HepG2 (cell line): ENCODE measurements around the gene RBM25. TPM values are rescaled to one million over a fixed set of nuclear protein-coding genes. Genes with fewer than 3 reads are reported as not detected.

Experiments used
- GTF3A ChIP-seq: sonication (generic); formaldehyde crosslinking; conservative IDR thresholded peaks from 2 replicates; pipeline ENCODE4 v1.4.0; 2020; ENCODE audit warnings: mild to moderate bottlenecking, missing genetic modification reagents
- MTA3 ChIP-seq: sonication (generic); formaldehyde crosslinking; IDR thresholded peaks from 2 replicates; pipeline ENCODE4 v1.4.0; 2020; ENCODE audit warnings: missing genetic modification reagents
- SMAD3 ChIP-seq: sonication (generic); formaldehyde crosslinking; IDR thresholded peaks from 2 replicates; pipeline ENCODE4 v1.4.0; 2020; ENCODE audit warnings: missing genetic modification reagents
- TRIM24 ChIP-seq: sonication (generic); formaldehyde crosslinking; IDR thresholded peaks from 2 replicates; pipeline ENCODE4 v1.8.0; 2022; ENCODE audit warnings: mild to moderate bottlenecking, missing genetic modification reagents
- ZNF136 ChIP-seq: sonication (generic); formaldehyde crosslinking; IDR thresholded peaks from 2 replicates; pipeline ENCODE4 v1.8.1; 2022; ENCODE audit warnings: low read depth, mild to moderate bottlenecking, moderate library complexity, missing genetic modification reagents
- ZNF24 ChIP-seq: fragments of 450-650 bp; IDR thresholded peaks from 2 replicates; pipeline ENCODE4 v1.6.1; 2017; ENCODE audit warnings: antibody characterized with exemption, mild to moderate bottlenecking
- ZNF337 ChIP-seq: sonication (generic); formaldehyde crosslinking; IDR thresholded peaks from 2 replicates; pipeline ENCODE4 v1.5.1; 2020; ENCODE audit warnings: missing genetic modification reagents, low read depth, mild to moderate bottlenecking, borderline replicate concordance
- polyA plus RNA-seq, 8 experiments: library from polyadenylated mRNA; depleted of rRNA in 3 of 8; stranded (reverse) in 7 of 8; unstranded in 1 of 8; fragments of >200 nt; fragmentation: Illumina TruSeq in 4 of 8; extraction: Trizol in 4 of 8; gene quantifications; 2 replicates each; pipeline versions ENCODE4 v1.2.1 to v1.2.3, GENCODE V29; 2011 to 2016; ENCODE audit warnings: low read depth in 4 of 8, missing spikeins in 1 of 8, mixed read lengths in 1 of 8; ENCODE audit not compliant: insufficient read depth in 1 of 8
- total RNA-seq, 5 experiments: library from RNA; depleted of rRNA; stranded (reverse); fragments of >200 nt; fragmentation: Illumina TruSeq; extraction: Trizol; gene quantifications; 2 replicates each; pipeline ENCODE4 v1.2.3, GENCODE V29; 2016; ENCODE audit warnings: low read depth in 1 of 5
- TF ChIP-seq, protein P1 (sequence below): sonication (generic); formaldehyde crosslinking; IDR thresholded peaks from 2 replicates; pipeline ENCODE4 v1.9.0; 2021; ENCODE audit warnings: mild to moderate bottlenecking, missing genetic modification reagents
- TF ChIP-seq, protein P2 (sequence below): sonication (generic); formaldehyde crosslinking; IDR thresholded peaks from 2 replicates; pipeline ENCODE4 v1.4.0; 2020; ENCODE audit warnings: missing genetic modification reagents
- TF ChIP-seq, protein P3 (sequence below): sonication (generic); formaldehyde crosslinking; IDR thresholded peaks from 2 replicates; pipeline ENCODE4 v1.8.1; 2023; ENCODE audit warnings: missing genetic modification reagents, inconsistent platforms, borderline replicate concordance
- TF ChIP-seq, protein P4 (sequence below): sonication (generic); formaldehyde crosslinking; conservative IDR thresholded peaks from 2 replicates; pipeline ENCODE4 v1.4.0; 2020; ENCODE audit warnings: missing genetic modification reagents

RBM25 gene
- total and polyA plus RNA-seq, 2 of the 13 experiments (the other 11 are each of a cell fraction or from before 2014, with no cell fraction given) = 34.1 to 65.9 TPM

DNA sequence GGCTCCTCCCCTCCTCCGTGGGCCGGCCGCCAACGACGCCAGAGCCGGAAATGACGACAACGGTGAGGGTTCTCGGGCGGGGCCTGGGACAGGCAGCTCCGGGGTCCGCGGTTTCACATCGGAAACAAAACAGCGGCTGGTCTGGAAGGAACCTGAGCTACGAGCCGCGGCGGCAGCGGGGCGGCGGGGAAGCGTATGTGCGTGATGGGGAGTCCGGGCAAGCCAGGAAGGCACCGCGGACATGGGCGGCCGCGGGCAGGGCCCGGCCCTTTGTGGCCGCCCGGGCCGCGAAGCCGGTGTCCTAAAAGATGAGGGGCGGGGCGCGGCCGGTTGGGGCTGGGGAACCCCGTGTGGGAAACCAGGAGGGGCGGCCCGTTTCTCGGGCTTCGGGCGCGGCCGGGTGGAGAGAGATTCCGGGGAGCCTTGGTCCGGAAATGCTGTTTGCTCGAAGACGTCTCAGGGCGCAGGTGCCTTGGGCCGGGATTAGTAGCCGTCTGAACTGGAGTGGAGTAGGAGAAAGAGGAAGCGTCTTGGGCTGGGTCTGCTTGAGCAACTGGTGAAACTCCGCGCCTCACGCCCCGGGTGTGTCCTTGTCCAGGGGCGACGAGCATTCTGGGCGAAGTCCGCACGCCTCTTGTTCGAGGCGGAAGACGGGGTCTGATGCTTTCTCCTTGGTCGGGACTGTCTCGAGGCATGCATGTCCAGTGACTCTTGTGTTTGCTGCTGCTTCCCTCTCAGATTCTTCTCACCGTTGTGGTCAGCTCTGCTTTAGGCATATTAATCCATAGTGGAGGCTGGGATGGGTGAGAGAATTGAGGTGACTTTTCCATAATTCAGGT, 78.3 kb downstream of the RBM25 start, which contains the start of gene PSEN1 (continued):
- TF ChIP-seq, protein P1, sequence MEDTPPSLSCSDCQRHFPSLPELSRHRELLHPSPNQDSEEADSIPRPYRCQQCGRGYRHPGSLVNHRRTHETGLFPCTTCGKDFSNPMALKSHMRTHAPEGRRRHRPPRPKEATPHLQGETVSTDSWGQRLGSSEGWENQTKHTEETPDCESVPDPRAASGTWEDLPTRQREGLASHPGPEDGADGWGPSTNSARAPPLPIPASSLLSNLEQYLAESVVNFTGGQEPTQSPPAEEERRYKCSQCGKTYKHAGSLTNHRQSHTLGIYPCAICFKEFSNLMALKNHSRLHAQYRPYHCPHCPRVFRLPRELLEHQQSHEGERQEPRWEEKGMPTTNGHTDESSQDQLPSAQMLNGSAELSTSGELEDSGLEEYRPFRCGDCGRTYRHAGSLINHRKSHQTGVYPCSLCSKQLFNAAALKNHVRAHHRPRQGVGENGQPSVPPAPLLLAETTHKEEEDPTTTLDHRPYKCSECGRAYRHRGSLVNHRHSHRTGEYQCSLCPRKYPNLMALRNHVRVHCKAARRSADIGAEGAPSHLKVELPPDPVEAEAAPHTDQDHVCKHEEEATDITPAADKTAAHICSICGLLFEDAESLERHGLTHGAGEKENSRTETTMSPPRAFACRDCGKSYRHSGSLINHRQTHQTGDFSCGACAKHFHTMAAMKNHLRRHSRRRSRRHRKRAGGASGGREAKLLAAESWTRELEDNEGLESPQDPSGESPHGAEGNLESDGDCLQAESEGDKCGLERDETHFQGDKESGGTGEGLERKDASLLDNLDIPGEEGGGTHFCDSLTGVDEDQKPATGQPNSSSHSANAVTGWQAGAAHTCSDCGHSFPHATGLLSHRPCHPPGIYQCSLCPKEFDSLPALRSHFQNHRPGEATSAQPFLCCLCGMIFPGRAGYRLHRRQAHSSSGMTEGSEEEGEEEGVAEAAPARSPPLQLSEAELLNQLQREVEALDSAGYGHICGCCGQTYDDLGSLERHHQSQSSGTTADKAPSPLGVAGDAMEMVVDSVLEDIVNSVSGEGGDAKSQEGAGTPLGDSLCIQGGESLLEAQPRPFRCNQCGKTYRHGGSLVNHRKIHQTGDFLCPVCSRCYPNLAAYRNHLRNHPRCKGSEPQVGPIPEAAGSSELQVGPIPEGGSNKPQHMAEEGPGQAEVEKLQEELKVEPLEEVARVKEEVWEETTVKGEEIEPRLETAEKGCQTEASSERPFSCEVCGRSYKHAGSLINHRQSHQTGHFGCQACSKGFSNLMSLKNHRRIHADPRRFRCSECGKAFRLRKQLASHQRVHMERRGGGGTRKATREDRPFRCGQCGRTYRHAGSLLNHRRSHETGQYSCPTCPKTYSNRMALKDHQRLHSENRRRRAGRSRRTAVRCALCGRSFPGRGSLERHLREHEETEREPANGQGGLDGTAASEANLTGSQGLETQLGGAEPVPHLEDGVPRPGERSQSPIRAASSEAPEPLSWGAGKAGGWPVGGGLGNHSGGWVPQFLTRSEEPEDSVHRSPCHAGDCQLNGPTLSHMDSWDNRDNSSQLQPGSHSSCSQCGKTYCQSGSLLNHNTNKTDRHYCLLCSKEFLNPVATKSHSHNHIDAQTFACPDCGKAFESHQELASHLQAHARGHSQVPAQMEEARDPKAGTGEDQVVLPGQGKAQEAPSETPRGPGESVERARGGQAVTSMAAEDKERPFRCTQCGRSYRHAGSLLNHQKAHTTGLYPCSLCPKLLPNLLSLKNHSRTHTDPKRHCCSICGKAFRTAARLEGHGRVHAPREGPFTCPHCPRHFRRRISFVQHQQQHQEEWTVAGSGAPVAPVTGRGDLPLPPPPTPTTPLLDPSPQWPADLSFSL (CRISPR knock-in tag) = no peak
- TF ChIP-seq ZNF24 (no peak), ZNF136 (CRISPR knock-in tag) (no peak), TRIM24 (CRISPR knock-in tag) (no peak), MTA3 (no peak), GTF3A (no peak), SMAD3 (CRISPR knock-in tag) (no peak), ZNF337 (CRISPR knock-in tag) (no peak)
- TF ChIP-seq, protein P2, sequence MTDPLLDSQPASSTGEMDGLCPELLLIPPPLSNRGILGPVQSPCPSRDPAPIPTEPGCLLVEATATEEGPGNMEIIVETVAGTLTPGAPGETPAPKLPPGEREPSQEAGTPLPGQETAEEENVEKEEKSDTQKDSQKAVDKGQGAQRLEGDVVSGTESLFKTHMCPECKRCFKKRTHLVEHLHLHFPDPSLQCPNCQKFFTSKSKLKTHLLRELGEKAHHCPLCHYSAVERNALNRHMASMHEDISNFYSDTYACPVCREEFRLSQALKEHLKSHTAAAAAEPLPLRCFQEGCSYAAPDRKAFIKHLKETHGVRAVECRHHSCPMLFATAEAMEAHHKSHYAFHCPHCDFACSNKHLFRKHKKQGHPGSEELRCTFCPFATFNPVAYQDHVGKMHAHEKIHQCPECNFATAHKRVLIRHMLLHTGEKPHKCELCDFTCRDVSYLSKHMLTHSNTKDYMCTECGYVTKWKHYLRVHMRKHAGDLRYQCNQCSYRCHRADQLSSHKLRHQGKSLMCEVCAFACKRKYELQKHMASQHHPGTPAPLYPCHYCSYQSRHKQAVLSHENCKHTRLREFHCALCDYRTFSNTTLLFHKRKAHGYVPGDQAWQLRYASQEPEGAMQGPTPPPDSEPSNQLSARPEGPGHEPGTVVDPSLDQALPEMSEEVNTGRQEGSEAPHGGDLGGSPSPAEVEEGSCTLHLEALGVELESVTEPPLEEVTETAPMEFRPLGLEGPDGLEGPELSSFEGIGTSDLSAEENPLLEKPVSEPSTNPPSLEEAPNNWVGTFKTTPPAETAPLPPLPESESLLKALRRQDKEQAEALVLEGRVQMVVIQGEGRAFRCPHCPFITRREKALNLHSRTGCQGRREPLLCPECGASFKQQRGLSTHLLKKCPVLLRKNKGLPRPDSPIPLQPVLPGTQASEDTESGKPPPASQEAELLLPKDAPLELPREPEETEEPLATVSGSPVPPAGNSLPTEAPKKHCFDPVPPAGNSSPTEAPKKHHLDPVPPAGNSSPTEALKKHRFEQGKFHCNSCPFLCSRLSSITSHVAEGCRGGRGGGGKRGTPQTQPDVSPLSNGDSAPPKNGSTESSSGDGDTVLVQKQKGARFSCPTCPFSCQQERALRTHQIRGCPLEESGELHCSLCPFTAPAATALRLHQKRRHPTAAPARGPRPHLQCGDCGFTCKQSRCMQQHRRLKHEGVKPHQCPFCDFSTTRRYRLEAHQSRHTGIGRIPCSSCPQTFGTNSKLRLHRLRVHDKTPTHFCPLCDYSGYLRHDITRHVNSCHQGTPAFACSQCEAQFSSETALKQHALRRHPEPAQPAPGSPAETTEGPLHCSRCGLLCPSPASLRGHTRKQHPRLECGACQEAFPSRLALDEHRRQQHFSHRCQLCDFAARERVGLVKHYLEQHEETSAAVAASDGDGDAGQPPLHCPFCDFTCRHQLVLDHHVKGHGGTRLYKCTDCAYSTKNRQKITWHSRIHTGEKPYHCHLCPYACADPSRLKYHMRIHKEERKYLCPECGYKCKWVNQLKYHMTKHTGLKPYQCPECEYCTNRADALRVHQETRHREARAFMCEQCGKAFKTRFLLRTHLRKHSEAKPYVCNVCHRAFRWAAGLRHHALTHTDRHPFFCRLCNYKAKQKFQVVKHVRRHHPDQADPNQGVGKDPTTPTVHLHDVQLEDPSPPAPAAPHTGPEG (CRISPR knock-in tag) = no peak; the same call in 1 of the 2 replicates
- TF ChIP-seq, protein P3, sequence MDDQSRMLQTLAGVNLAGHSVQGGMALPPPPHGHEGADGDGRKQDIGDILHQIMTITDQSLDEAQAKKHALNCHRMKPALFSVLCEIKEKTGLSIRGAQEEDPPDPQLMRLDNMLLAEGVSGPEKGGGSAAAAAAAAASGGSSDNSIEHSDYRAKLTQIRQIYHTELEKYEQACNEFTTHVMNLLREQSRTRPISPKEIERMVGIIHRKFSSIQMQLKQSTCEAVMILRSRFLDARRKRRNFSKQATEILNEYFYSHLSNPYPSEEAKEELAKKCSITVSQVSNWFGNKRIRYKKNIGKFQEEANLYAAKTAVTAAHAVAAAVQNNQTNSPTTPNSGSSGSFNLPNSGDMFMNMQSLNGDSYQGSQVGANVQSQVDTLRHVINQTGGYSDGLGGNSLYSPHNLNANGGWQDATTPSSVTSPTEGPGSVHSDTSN = no peak
- TF ChIP-seq, protein P4, sequence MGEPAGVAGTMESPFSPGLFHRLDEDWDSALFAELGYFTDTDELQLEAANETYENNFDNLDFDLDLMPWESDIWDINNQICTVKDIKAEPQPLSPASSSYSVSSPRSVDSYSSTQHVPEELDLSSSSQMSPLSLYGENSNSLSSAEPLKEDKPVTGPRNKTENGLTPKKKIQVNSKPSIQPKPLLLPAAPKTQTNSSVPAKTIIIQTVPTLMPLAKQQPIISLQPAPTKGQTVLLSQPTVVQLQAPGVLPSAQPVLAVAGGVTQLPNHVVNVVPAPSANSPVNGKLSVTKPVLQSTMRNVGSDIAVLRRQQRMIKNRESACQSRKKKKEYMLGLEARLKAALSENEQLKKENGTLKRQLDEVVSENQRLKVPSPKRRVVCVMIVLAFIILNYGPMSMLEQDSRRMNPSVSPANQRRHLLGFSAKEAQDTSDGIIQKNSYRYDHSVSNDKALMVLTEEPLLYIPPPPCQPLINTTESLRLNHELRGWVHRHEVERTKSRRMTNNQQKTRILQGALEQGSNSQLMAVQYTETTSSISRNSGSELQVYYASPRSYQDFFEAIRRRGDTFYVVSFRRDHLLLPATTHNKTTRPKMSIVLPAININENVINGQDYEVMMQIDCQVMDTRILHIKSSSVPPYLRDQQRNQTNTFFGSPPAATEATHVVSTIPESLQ (CRISPR knock-in tag) = no peak
